ENCODE data around the gene NAT16. TPM values are rescaled to one million over a fixed set of nuclear protein-coding genes. Genes with fewer than 3 reads are reported as not detected.

NAT16 gene
- total RNA-seq, 1 donor from 2014 or later: not detected

DNA sequence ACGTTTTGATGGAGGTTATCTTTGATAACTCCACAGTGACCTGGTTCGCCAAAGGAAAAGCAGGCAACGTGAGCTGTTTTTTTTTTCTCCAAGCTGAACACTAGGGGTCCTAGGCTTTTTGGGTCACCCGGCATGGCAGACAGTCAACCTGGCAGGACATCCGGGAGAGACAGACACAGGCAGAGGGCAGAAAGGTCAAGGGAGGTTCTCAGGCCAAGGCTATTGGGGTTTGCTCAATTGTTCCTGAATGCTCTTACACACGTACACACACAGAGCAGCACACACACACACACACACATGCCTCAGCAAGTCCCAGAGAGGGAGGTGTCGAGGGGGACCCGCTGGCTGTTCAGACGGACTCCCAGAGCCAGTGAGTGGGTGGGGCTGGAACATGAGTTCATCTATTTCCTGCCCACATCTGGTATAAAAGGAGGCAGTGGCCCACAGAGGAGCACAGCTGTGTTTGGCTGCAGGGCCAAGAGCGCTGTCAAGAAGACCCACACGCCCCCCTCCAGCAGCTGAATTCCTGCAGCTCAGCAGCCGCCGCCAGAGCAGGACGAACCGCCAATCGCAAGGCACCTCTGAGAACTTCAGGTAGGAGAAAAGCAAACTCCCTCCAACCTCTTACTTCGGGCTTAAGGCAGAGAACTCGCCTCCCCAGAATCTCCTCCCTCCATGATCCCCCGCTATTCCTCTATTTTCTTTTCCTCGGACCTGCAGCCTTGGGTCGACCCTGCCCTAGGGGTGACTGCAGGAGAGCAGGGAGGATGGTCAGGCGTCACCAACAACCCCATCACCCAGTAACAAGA is 53.2 kb downstream of the NAT16 start, which contains the start of gene SERPINE1:
Gene SERPINE1, plus strand, starts transcription at position 454 of the 809 bp plus-strand sequence. CDS start 1,290 bp downstream, outside the sequence.
- Histone ChIP-seq H3K79me2 (ENCODE audit: low read depth) (no peaks in the 10 kb centered on the region), H3F3A (ENCODE audit: low read depth) (peaks cover 13% of the 10 kb centered on the region), H3K4me2 (peak within 1 kb of the TSS; percentile 74), H3K9ac (no peak within 1 kb of the TSS), H3K27me3 (no peaks in the 10 kb centered on the region), H3K4me1 (peaks cover 24% of the 10 kb centered on the region), H4K20me1 (ENCODE audit: low read depth) (no peaks in the 10 kb centered on the region), H3K4me3 (peak within 1 kb of the TSS; percentile 26), H3K36me3 (no peaks in the 10 kb centered on the region), H2AFZ (replicated peaks) (no peak within 1 kb of the TSS), H3K27ac (no peak within 1 kb of the TSS), H3K9me3 (ENCODE audit: low read depth) (no peaks in the 10 kb centered on the region)
- H3K27me3 Mint-ChIP-seq (ENCODE audit: insufficient read depth, low read depth): peaks cover 16% of the 10 kb centered on the region
- TF ChIP-seq, protein P1, sequence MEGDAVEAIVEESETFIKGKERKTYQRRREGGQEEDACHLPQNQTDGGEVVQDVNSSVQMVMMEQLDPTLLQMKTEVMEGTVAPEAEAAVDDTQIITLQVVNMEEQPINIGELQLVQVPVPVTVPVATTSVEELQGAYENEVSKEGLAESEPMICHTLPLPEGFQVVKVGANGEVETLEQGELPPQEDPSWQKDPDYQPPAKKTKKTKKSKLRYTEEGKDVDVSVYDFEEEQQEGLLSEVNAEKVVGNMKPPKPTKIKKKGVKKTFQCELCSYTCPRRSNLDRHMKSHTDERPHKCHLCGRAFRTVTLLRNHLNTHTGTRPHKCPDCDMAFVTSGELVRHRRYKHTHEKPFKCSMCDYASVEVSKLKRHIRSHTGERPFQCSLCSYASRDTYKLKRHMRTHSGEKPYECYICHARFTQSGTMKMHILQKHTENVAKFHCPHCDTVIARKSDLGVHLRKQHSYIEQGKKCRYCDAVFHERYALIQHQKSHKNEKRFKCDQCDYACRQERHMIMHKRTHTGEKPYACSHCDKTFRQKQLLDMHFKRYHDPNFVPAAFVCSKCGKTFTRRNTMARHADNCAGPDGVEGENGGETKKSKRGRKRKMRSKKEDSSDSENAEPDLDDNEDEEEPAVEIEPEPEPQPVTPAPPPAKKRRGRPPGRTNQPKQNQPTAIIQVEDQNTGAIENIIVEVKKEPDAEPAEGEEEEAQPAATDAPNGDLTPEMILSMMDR (IDR thresholded peaks at IDR 0.05): peak; percentile 29
- no peak for TF ChIP-seq EZH2phosphoT487 (IDR thresholded peaks at IDR 0.05)
- peaks cover 10% of the 10 kb centered on the region for H3K9me3 Mint-ChIP-seq
- H3K27ac Mint-ChIP-seq: peak within 1 kb of the TSS; percentile 38
- peaks cover 42% of the 10 kb centered on the region for H3K4me1 Mint-ChIP-seq
- DNase-seq (ENCODE audit: low spot score): peak; percentile 75
- peak within 1 kb of the TSS; percentile 73 for H3K4me3 Mint-ChIP-seq
- H3K36me3 Mint-ChIP-seq: peaks cover 2% of the 10 kb centered on the region

DNA sequence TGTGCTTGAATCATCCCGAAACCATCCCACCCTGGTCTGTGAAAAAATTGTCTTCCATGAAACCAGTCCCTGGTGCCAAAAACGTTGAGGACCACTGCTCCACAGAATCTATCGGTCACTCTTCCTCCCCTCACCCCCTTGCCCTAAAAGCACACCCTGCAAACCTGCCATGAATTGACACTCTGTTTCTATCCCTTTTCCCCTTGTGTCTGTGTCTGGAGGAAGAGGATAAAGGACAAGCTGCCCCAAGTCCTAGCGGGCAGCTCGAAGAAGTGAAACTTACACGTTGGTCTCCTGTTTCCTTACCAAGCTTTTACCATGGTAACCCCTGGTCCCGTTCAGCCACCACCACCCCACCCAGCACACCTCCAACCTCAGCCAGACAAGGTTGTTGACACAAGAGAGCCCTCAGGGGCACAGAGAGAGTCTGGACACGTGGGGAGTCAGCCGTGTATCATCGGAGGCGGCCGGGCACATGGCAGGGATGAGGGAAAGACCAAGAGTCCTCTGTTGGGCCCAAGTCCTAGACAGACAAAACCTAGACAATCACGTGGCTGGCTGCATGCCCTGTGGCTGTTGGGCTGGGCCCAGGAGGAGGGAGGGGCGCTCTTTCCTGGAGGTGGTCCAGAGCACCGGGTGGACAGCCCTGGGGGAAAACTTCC is 54.0 kb downstream of the NAT16 start:
- peak overlapping the region; percentile 74 for H3K4me2 ChIP-seq
- H3K36me3 ChIP-seq: no peaks in the 10 kb centered on the region
- H3K27me3 Mint-ChIP-seq (ENCODE audit: insufficient read depth, low read depth): peaks cover 16% of the 10 kb centered on the region
- no peaks in the 10 kb centered on the region for H3K9me3 ChIP-seq (ENCODE audit: low read depth)
- peak overlapping the region; percentile 60 for H3K4me3 Mint-ChIP-seq
- no peak overlapping the region for H3K9ac ChIP-seq
- H4K20me1 ChIP-seq (ENCODE audit: low read depth): no peaks in the 10 kb centered on the region
- no peak overlapping the region for H3K27ac ChIP-seq
- H3K4me1 Mint-ChIP-seq: peaks cover 44% of the 10 kb centered on the region
- H3K4me1 ChIP-seq: peaks cover 27% of the 10 kb centered on the region
- H2AFZ ChIP-seq (replicated peaks): no peak overlapping the region
- TF ChIP-seq, protein P1 (IDR thresholded peaks at IDR 0.05): no peak
- TF ChIP-seq EZH2phosphoT487 (IDR thresholded peaks at IDR 0.05): no peak
- TF ChIP-seq EZH2 (IDR thresholded peaks at IDR 0.05): no peak
- peaks cover 13% of the 10 kb centered on the region for H3F3A ChIP-seq (ENCODE audit: low read depth)
- no peak overlapping the region for H3K4me3 ChIP-seq
- H3K79me2 ChIP-seq (ENCODE audit: low read depth): no peaks in the 10 kb centered on the region
- H3K27me3 ChIP-seq: no peaks in the 10 kb centered on the region
- no peak for DNase-seq (ENCODE audit: low spot score)
- no peaks in the 10 kb centered on the region for H3K36me3 Mint-ChIP-seq
- H3K9me3 Mint-ChIP-seq: peaks cover 10% of the 10 kb centered on the region
- H3K27ac Mint-ChIP-seq: peak overlapping the region; percentile 16

DNA sequence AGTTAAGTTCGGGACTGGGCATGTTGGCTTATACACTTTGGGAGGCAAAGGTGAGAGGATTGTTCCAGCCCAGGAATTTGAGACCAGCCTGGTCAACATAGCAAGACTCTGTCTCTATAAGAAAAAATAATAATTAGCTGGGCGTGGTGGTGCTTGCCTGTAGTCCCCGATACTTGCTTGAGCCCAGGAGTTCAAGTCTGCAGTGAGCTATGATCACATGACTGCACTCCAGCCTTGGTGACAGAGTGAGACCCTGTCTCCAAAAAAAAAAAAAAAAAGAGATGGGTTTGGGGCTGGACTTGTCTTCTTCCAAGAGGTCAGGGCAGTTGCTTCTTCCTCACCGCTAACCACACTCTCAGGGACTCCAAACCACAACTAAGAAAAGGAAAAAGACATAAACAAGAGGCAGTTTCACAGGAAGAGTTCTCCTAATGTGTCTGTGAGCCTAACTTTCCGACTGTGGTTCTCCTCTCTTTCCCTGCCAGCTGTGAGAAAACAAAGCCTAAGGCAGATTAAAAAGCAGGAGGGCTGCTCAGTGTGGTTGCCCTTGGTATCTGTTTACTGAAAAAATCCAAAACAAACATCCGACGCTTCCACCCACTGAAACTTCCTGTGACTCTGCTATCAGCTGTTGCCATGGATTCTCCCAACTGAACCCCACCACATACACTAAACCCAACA is 55.6 kb downstream of the NAT16 start:
- Histone ChIP-seq H3K4me1 (peaks cover 27% of the 10 kb centered on the region), H3F3A (ENCODE audit: low read depth) (peaks cover 18% of the 10 kb centered on the region), H3K36me3 (no peaks in the 10 kb centered on the region), H3K27ac (no peak overlapping the region), H3K9me3 (ENCODE audit: low read depth) (no peaks in the 10 kb centered on the region), H2AFZ (replicated peaks) (no peak overlapping the region), H3K4me3 (no peak overlapping the region), H3K27me3 (no peaks in the 10 kb centered on the region), H3K4me2 (peak overlapping the region; percentile 10), H3K9ac (no peak overlapping the region), H4K20me1 (ENCODE audit: low read depth) (no peaks in the 10 kb centered on the region), H3K79me2 (ENCODE audit: low read depth) (no peaks in the 10 kb centered on the region)
- peaks cover 50% of the 10 kb centered on the region for H3K4me1 Mint-ChIP-seq
- H3K9me3 Mint-ChIP-seq: peaks cover 10% of the 10 kb centered on the region
- TF ChIP-seq, protein P1 (IDR thresholded peaks at IDR 0.05): no peak
- TF ChIP-seq EZH2phosphoT487 (IDR thresholded peaks at IDR 0.05) (no peak), EZH2 (IDR thresholded peaks at IDR 0.05) (no peak)
- no peak for DNase-seq (ENCODE audit: low spot score)
- H3K27ac Mint-ChIP-seq: peak overlapping the region; percentile 67
- peaks cover 16% of the 10 kb centered on the region for H3K27me3 Mint-ChIP-seq (ENCODE audit: insufficient read depth, low read depth)
- H3K36me3 Mint-ChIP-seq: no peaks in the 10 kb centered on the region
- H3K4me3 Mint-ChIP-seq: no peak overlapping the region

Measured in neural progenitor cell (in vitro differentiated cells).